Mononuclear cell (primary cell): ENCODE data around the gene CCDC74A. TPM values are rescaled to one million over a fixed set of nuclear protein-coding genes. Genes with fewer than 3 reads are reported as not detected.
"Not testable (repeated sequence)": the region's sequence is repeated elsewhere in the genome, so short reads cannot be mapped to it uniquely, and the experiment has no call there.

ENCODE experiments used
- H3K27me3 ChIP-seq: 2 replicates; pipeline ENCODE4 v1.6.0; 2011; ENCODE audit warnings: low read length, control low read depth; ENCODE audit not compliant: insufficient read depth
- H3K4me1 ChIP-seq: 2 replicates; pipeline ENCODE4 v1.5.1; 2011; ENCODE audit warnings: mild to moderate bottlenecking, low read length, control low read depth; ENCODE audit not compliant: insufficient read depth
- H3K4me3 ChIP-seq: 2 replicates; pipeline ENCODE4 v1.5.1; 2011; ENCODE audit warnings: mild to moderate bottlenecking, low read length, moderate library complexity
- H3K9me3 ChIP-seq: 2 replicates; pipeline ENCODE4 v1.5.1; 2011; ENCODE audit warnings: low read depth, mild to moderate bottlenecking, control low read depth, low read length
- total RNA-seq: library from RNA; depleted of rRNA; stranded (reverse); fragments of >200 nt; gene quantifications from one replicate; pipeline ENCODE4 v1.2.3, GENCODE V29; 2012

The CCDC74A gene
- total RNA-seq, 1 donor = 0.84 TPM

GRCh38 chr2:131492418-131493198, 35.1 kb upstream of the CCDC74A start:
- H3K4me1 ChIP-seq = peaks cover 32% of the 10 kb centered on the region
- H3K9me3 ChIP-seq = no peaks in the 10 kb centered on the region
- peak overlapping the region; percentile 88 for H3K4me3 ChIP-seq
- H3K27me3 ChIP-seq = no peaks in the 10 kb centered on the region

- H3K4me3 ChIP-seq = peak overlapping the region; percentile 88
These were observed 34.3 kb upstream of the CCDC74A start for GRCh38 chr2:131493199-131493968.

GRCh38 chr2:131495506-131495905, 32.2 kb upstream of the CCDC74A start:
- not testable (repeated sequence) for H3K4me3 ChIP-seq, H3K9me3 ChIP-seq, H3K27me3 ChIP-seq
- H3K4me1 ChIP-seq = peaks cover 32% of the 10 kb centered on the region

More at GRCh38 chr2:131493199-131493968, 34.3 kb upstream of the CCDC74A start:
- H3K4me1 ChIP-seq = peaks cover 32% of the 10 kb centered on the region
- no peaks in the 10 kb centered on the region for H3K27me3 ChIP-seq
- H3K9me3 ChIP-seq = no peaks in the 10 kb centered on the region

GRCh38 chr2:131498321-131498973, 29.2 kb upstream of the CCDC74A start:
- H3K9me3 ChIP-seq, H3K27me3 ChIP-seq, H3K4me3 ChIP-seq: not testable (repeated sequence)
- H3K4me1 ChIP-seq = peaks cover 22% of the 10 kb centered on the region

- not testable (repeated sequence) for H3K4me1 ChIP-seq, H3K9me3 ChIP-seq, H3K4me3 ChIP-seq, H3K27me3 ChIP-seq
These were observed 24.1 kb upstream of the CCDC74A start for GRCh38 chr2:131503587-131503986.

GRCh38 chr2:131504082-131504750, 23.5 kb upstream of the CCDC74A start:
- not testable (repeated sequence) for H3K9me3 ChIP-seq, H3K4me1 ChIP-seq, H3K27me3 ChIP-seq, H3K4me3 ChIP-seq

GRCh38 chr2:131509615-131510014, 18.1 kb upstream of the CCDC74A start:
- no peak overlapping the region for H3K4me3 ChIP-seq
- H3K9me3 ChIP-seq = no peaks in the 10 kb centered on the region
- H3K4me1 ChIP-seq = peaks cover 7% of the 10 kb centered on the region
- H3K27me3 ChIP-seq = no peaks in the 10 kb centered on the region

- not testable (repeated sequence) for H3K27me3 ChIP-seq, H3K4me1 ChIP-seq, H3K9me3 ChIP-seq, H3K4me3 ChIP-seq
These were observed 16.3 kb upstream of the CCDC74A start for GRCh38 chr2:131511291-131511968.

GRCh38 chr2:131511969-131512870, 15.5 kb upstream of the CCDC74A start:
- H3K9me3 ChIP-seq, H3K4me1 ChIP-seq, H3K4me3 ChIP-seq, H3K27me3 ChIP-seq: not testable (repeated sequence)

- H3K4me1 ChIP-seq, H3K27me3 ChIP-seq, H3K9me3 ChIP-seq, H3K4me3 ChIP-seq: not testable (repeated sequence)
These were observed 13.1 kb upstream of the CCDC74A start for GRCh38 chr2:131514408-131515166.

- H3K4me3 ChIP-seq, H3K9me3 ChIP-seq, H3K27me3 ChIP-seq, H3K4me1 ChIP-seq: not testable (repeated sequence)
These were observed 12.5 kb upstream of the CCDC74A start for GRCh38 chr2:131515235-131515634.

GRCh38 chr2:131516011-131516410, 11.7 kb upstream of the CCDC74A start:
- H3K9me3 ChIP-seq = no peaks in the 10 kb centered on the region
- H3K27me3 ChIP-seq = no peaks in the 10 kb centered on the region
- peaks cover 7% of the 10 kb centered on the region for H3K4me1 ChIP-seq
- no peak overlapping the region for H3K4me3 ChIP-seq

- not testable (repeated sequence) for H3K4me3 ChIP-seq, H3K27me3 ChIP-seq, H3K4me1 ChIP-seq, H3K9me3 ChIP-seq
These were observed 11.1 kb upstream of the CCDC74A start for GRCh38 chr2:131516621-131517020.
